ENCODE results near the gene FANCD2. TPM values are rescaled to one million over a fixed set of nuclear protein-coding genes. Genes with fewer than 3 reads are reported as not detected.
A peak's percentile ranks its signal among the peaks of the same experiment; 100 is the strongest.

The FANCD2 gene
- total RNA-seq, 2 donors from 2014 or later, result 56.0 to 79.9 TPM

DNA sequence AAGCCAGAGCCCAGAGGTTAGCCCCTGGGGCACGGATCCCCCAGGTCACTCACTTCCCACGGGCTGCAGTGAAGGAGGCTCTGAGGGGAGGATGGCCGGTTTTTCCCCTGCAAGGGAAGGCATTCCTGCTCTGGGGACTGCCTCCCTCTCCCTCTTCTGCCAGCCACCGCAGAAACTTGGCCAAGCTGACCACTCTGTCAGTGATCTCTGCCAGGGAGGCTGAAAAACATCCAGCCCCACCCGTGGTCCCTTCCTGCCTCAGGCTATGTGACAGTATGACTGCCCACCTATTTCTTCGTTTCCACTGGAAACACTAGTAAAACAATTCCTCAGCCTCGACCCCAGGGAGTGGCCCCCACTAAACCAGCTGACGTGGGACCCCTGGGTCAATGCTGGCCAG, 14.6 kb upstream of the FANCD2 start:
- DNase-seq, result no peak
- Mint-ChIP-seq H3K36me3 (ENCODE audit: low read depth) (no peaks in the 10 kb centered on the region), H3K27ac (no peak overlapping the region), H3K4me1 (peaks cover 9% of the 10 kb centered on the region), H3K9me3 (no peaks in the 10 kb centered on the region), H3K27me3 (ENCODE audit: insufficient read depth) (peaks cover 19% of the 10 kb centered on the region), H3K4me3 (no peak overlapping the region)
- Histone ChIP-seq H3K27me3 (ENCODE audit: control insufficient read depth, insufficient read depth, low read length, poor library complexity, severe bottlenecking) (no peaks in the 10 kb centered on the region), H3K9me3 (ENCODE audit: control insufficient read depth, low read length) (no peaks in the 10 kb centered on the region), H3K36me3 (ENCODE audit: control insufficient read depth, insufficient read depth, low read length) (no peaks in the 10 kb centered on the region), H3K4me1 (ENCODE audit: control insufficient read depth, insufficient read depth, low read length) (peaks cover 4% of the 10 kb centered on the region), H3K9ac (ENCODE audit: extremely low read depth, low read length, poor library complexity, severe bottlenecking) (no peak overlapping the region), H3K27ac (ENCODE audit: low read depth, low read length) (no peak overlapping the region), H3K4me3 (ENCODE audit: low read length) (peak overlapping the region; percentile 64)
- no peak for TF ChIP-seq CTCF (conservative IDR thresholded peaks at IDR 0.05)
- WGBS, 2 experiments (ENCODE audit: insufficient coverage in 1 of 2, insufficient read length in 1 of 2), result 64 to 80% methylated on average over 3 to 8 of the region's 8 CpGs

- peaks cover 4% of the 10 kb centered on the region for H3K4me1 ChIP-seq (ENCODE audit: control insufficient read depth, insufficient read depth, low read length)
- H3K27me3 ChIP-seq (ENCODE audit: control insufficient read depth, insufficient read depth, low read length, poor library complexity, severe bottlenecking), result no peaks in the 10 kb centered on the region
- H3K9me3 Mint-ChIP-seq, result no peaks in the 10 kb centered on the region
These were observed 14.1 kb upstream of the FANCD2 start for GRCh38 chr3:10012106-10012505.

DNA sequence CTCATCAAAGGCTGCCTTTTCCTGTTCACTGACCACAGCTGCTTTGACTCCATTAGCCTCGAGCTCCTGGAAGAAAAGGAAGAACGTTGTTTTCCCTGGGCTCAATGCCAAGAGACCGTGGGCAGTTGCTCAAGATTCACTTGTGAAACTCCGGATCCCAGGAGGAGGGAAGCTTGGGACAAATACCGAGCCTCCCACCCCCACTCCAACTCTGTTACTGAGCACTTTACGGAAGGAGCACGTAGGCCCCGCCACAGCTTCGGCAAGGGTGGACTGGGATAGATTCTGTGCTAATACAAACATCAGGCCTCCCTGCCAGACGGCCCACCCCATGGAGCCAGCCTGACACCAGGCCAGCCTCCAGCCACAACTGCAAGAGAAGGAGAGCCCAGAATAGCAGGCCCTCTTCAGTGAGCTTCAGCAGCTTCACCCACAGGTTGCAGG, 10.8 kb upstream of the FANCD2 start:
- H3K27ac ChIP-seq (ENCODE audit: low read depth, low read length), result no peak overlapping the region
- DNase-seq, result no peak

More at GRCh38 chr3:10012106-10012505, 14.1 kb upstream of the FANCD2 start:
- TF ChIP-seq CTCF (conservative IDR thresholded peaks at IDR 0.05), result no peak
- no peak overlapping the region for H3K9ac ChIP-seq (ENCODE audit: extremely low read depth, low read length, poor library complexity, severe bottlenecking)
- DNase-seq, result no peak
- WGBS, 2 experiments (ENCODE audit: insufficient coverage in 1 of 2, insufficient read length in 1 of 2), result 93 to 97% methylated on average over 4 to 7 of the region's 7 CpGs
- H3K4me1 Mint-ChIP-seq, result peaks cover 9% of the 10 kb centered on the region
- no peaks in the 10 kb centered on the region for H3K36me3 ChIP-seq (ENCODE audit: control insufficient read depth, insufficient read depth, low read length)
- no peak overlapping the region for H3K4me3 Mint-ChIP-seq
- H3K27ac Mint-ChIP-seq, result no peak overlapping the region
- H3K9me3 ChIP-seq (ENCODE audit: control insufficient read depth, low read length), result no peaks in the 10 kb centered on the region
- no peak overlapping the region for H3K4me3 ChIP-seq (ENCODE audit: low read length)
- no peaks in the 10 kb centered on the region for H3K36me3 Mint-ChIP-seq (ENCODE audit: low read depth)
- H3K27ac ChIP-seq (ENCODE audit: low read depth, low read length), result no peak overlapping the region
- H3K27me3 Mint-ChIP-seq (ENCODE audit: insufficient read depth), result peaks cover 19% of the 10 kb centered on the region

More for the DNA sequence above, 10.8 kb upstream of the FANCD2 start:
- Histone ChIP-seq H3K27me3 (ENCODE audit: control insufficient read depth, insufficient read depth, low read length, poor library complexity, severe bottlenecking) (no peaks in the 10 kb centered on the region), H3K4me1 (ENCODE audit: control insufficient read depth, insufficient read depth, low read length) (peaks cover 4% of the 10 kb centered on the region), H3K4me3 (ENCODE audit: low read length) (no peak overlapping the region), H3K36me3 (ENCODE audit: control insufficient read depth, insufficient read depth, low read length) (no peaks in the 10 kb centered on the region), H3K9ac (ENCODE audit: extremely low read depth, low read length, poor library complexity, severe bottlenecking) (no peak overlapping the region), H3K9me3 (ENCODE audit: control insufficient read depth, low read length) (no peaks in the 10 kb centered on the region)
- peaks cover 7% of the 10 kb centered on the region for H3K36me3 Mint-ChIP-seq (ENCODE audit: low read depth)
- H3K4me1 Mint-ChIP-seq, result peaks cover under 1% of the 10 kb centered on the region
- H3K9me3 Mint-ChIP-seq, result no peaks in the 10 kb centered on the region
- peak overlapping the region; percentile 32 for H3K27ac Mint-ChIP-seq
- peaks cover 16% of the 10 kb centered on the region for H3K27me3 Mint-ChIP-seq (ENCODE audit: insufficient read depth)
- 79 to 85% methylated on average over 2 to 10 of the region's 10 CpGs for WGBS, 2 experiments (ENCODE audit: insufficient coverage in 1 of 2, insufficient read length in 1 of 2)
- no peak for TF ChIP-seq CTCF (conservative IDR thresholded peaks at IDR 0.05)
- H3K4me3 Mint-ChIP-seq, result no peak overlapping the region

Data from endodermal cell (in vitro differentiated cells).